Endothelial cell of hepatic sinusoid (primary cell): ENCODE results near the gene VPS51.

Source experiments
- in situ Hi-C: cut with HindIII; loops from 2 replicates; pipeline ENCODE4 v1.10.0; 2017; ENCODE audit warnings: low sequenced_read_pairs

VPS51 gene

DNA sequence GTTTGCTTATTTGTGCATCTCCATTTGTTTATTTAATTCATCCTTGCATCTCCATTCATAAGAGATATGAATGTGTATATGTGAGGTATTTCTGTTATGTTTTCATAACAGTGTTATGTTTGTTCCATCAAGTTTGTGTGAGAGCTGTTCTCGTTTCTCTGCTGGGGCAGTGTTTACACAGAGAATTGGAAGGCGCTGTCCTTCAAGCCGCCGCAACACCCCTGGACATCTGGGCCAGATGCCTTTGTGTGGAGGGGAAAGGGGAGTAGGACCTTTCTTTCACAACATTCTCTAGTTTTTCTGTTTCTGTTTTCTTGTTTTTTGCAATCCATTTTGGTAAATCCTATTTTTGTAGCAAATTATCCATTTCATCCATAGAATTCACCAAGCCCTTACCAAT lies 8.6 kb downstream of the VPS51 start:
- in situ Hi-C loops: no loop called here

GRCh38 chr11:65107078-65107477 lies 11.1 kb downstream of the VPS51 start:
- in situ Hi-C loops: no loop called here

- in situ Hi-C loops: no loop called here
Measured at GRCh38 chr11:65107751-65108468, 11.9 kb downstream of the VPS51 start.

DNA sequence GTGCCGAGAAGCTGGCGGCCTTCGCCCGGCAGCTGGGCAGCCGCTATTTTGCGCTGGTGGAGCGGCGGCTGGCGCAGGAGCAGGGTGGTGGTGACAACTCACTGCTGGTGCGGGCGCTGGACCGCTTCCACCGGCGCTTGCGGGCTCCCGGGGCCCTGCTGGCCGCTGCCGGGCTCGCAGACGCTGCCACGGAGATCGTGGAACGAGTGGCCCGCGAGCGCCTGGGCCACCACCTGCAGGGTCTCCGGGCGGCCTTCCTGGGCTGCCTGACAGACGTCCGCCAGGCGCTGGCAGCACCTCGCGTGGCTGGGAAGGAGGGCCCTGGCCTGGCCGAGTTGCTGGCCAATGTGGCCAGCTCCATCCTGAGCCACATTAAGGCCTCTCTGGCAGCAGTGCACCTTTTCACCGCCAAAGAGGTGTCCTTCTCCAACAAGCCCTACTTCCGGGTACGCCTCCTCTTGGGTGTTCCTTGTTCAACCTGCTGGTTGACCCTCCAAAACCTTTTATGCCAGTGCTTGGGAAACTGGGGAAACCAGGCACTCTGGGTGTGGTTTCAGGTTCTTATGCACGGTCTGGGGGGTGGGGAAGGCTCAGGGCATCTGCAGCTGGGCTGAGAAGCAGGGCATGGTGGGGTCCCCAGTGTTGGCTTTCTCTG lies 12.6 kb downstream of the VPS51 start:
- in situ Hi-C loops: no loop called here

GRCh38 chr11:65109231-65110198 lies 13.5 kb downstream of the VPS51 start:
- in situ Hi-C loops: no loop called here

GRCh38 chr11:65110354-65110861 lies 14.4 kb downstream of the VPS51 start:
- in situ Hi-C loops: no loop called here

- in situ Hi-C loops: no loop called here
Measured at GRCh38 chr11:65111159-65111743, 15.2 kb downstream of the VPS51 start.

DNA sequence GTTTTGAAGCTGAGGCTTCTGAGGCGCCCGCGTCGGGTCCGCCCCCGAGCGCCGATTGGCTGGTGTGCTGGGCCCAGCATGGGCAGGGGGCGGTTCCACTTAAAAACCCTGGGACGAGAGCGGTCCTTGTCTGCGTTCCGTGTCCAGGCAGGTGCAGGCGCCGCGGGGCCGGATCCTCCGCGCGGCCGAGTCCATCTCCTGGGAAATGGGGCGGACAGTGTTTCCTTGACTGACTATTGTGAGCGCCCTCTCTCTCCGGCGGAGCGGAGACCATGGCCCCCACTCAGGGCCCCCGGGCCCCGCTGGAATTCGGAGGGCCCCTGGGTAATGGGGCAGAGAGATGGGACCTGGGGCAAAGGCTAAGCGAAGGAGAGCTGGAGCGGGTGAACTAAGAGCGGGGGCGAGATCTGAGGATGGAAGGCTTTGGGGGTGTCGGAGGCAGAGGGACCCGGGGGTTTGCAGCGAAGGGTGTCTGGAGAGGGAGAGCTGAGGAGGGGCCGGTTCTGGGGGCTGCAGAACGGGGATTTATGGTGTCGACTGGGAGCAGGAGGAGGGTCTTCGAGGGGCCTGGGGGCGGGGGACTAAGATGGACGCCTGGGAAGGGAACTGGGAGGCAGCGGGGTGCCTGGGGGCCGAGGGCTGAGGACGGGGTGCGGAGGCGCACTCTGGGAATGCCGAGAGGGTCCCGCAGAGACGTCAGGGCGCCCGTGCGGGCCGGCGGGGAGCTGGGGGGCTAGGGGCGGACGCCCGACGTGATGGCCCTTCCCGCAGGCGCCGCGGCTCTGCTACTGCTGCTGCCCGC lies 15.9 kb downstream of the VPS51 start, which contains the start of gene TM7SF2:
Gene TM7SF2, plus strand, starts transcription at position 129 of the 802 bp plus-strand sequence. Its CDS starts 144 bp downstream, at position 273.
- in situ Hi-C loops: no loop called here

- in situ Hi-C loops: no loop called here
Measured at GRCh38 chr11:65112546-65113360, 16.7 kb downstream of the VPS51 start.

GRCh38 chr11:65113361-65113756 lies 17.3 kb downstream of the VPS51 start:
- in situ Hi-C loops: no loop called here

DNA sequence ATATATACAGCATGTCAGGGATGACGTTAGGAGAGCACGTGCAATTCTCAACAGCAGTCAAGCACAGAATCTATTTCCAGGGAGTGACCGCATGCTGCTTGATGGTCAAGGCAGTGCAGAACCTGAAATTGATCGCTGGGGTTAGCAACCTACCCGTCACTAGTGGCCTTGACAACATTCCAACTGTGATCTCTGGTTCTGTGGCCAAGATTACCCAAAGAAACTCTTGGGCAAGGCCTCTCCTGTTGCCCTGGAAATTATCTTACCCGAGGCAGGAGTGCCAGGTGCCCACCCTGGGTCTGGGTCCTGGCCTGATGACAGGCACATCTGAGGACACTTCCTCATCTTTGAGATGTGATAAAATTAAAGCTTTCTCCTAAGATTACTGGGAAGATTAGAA lies 17.8 kb downstream of the VPS51 start:
- in situ Hi-C loops: no loop called here

- in situ Hi-C loops: loop anchor here (5.0 kb wide), 1 partner anchor 98 kb away; no protein-coding TSS in a partner anchor
Measured at GRCh38 chr11:65114538-65115171, 18.6 kb downstream of the VPS51 start.

DNA sequence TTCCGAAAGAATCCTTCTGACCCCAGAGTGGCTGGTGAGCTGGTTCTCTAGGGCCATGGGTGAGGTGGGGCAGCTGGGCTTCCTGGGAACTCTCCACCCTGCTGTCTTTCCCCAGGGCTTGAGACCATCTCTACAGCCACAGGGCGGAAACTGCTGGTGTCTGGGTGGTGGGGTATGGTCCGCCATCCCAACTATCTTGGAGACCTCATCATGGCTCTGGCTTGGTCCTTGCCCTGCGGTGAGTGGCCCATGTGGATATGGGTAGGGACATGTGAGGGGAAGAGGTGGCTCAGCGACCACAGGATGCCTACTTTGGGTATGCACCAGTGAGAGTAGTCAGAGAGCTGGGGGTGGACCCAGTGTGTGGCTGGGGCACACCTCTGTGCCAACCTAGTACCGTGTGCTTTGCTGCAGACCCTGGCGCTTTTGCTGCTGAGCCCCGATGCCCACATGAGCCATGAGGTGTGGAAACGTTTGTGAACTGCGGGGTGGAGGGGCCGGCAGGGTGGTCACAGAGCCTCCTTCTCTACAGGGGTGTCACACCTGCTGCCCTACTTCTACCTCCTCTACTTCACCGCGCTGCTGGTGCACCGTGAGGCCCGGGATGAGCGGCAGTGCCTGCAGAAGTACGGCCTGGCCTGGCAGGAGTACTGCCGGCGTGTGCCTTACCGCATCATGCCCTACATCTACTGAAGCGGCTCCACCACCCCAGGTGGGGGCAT lies 19.5 kb downstream of the VPS51 start:
- in situ Hi-C loops: loop anchor here (5.0 kb wide), 1 partner anchor 97 kb away; no protein-coding TSS in a partner anchor

GRCh38 chr11:65116370-65117205 lies 20.6 kb downstream of the VPS51 start:
- in situ Hi-C loops: loop anchor here (5.0 kb wide), 1 partner anchor 96 kb away; no protein-coding TSS in a partner anchor

DNA sequence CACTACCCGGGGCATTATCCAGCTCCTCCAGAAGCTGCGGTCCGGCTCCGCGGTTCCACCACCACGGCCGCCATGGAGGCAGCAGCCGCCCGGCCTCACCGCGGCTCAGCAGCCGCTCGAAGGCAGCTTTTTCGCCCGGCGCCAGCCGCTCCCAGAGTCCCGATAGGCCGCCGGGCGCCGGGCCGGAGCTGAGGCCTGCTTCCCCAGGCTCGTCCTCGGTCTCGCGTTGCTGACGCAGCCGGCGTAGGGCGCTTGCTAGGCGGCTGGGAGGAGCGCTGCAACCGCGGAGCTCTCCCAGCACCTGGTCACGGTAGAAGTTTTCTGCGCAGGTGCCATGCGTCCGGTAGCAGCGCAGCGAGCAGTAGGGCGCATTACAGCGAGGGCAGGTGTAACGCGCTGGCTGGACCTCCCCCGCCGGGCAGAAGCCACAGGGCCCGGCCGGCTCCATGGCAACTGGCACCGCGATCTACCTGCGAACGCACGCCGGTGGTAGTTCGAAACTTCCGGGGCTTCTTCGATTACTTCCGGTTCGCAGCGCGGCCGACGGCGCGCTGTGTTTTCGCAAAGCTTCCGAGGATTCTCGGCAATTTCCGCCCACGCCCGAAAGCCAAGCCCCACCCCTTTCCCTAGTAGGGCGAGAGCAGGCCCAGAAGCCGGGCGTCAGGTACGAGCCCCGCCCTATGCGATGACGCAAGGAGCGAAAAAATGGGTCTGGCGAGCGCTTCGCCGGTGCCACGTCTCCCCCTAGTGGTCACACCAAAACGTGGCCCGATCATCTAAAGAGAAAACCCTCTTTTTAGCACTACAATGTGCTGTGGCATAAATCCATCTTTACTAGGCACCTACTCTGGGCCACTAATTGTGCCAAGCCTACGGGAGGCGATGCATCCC lies 21.4 kb downstream of the VPS51 start, which contains the start of gene ZNHIT2:
Gene ZNHIT2, minus strand, starts transcription at position 496 of the 891 bp plus-strand sequence. Its CDS starts 48 bp downstream, at position 448.
- in situ Hi-C loops: loop anchor here (5.0 kb wide), 1 partner anchor 95 kb away; no protein-coding TSS in a partner anchor
